ENCODE measurements around the gene TDRD3. TPM values are rescaled to one million over a fixed set of nuclear protein-coding genes. Genes with fewer than 3 reads are reported as not detected.

The TDRD3 gene
- total and polyA plus RNA-seq, 2 experiments from 2014 or later: 13.1 to 13.3 TPM

DNA sequence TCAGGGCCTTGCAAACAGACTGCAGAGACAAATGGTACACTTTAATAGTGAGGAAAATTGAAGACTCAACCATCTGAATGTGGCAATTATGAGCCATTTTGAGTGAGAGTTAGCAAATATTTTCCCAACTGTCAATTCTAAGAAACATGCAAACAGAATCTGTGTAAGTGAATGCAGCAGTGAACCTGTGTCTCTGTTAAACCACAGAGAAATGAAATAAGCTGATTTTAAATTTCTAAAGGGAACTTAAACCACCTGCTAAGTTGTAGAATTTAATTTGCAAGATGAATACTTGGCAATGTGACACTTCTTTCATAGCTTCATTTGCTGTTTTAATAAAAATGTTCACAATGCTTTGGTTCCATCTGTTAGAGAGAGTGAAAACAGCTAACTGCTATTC, 42.0 kb upstream of the TDRD3 start (continued):
- TF ChIP-seq, protein P1, sequence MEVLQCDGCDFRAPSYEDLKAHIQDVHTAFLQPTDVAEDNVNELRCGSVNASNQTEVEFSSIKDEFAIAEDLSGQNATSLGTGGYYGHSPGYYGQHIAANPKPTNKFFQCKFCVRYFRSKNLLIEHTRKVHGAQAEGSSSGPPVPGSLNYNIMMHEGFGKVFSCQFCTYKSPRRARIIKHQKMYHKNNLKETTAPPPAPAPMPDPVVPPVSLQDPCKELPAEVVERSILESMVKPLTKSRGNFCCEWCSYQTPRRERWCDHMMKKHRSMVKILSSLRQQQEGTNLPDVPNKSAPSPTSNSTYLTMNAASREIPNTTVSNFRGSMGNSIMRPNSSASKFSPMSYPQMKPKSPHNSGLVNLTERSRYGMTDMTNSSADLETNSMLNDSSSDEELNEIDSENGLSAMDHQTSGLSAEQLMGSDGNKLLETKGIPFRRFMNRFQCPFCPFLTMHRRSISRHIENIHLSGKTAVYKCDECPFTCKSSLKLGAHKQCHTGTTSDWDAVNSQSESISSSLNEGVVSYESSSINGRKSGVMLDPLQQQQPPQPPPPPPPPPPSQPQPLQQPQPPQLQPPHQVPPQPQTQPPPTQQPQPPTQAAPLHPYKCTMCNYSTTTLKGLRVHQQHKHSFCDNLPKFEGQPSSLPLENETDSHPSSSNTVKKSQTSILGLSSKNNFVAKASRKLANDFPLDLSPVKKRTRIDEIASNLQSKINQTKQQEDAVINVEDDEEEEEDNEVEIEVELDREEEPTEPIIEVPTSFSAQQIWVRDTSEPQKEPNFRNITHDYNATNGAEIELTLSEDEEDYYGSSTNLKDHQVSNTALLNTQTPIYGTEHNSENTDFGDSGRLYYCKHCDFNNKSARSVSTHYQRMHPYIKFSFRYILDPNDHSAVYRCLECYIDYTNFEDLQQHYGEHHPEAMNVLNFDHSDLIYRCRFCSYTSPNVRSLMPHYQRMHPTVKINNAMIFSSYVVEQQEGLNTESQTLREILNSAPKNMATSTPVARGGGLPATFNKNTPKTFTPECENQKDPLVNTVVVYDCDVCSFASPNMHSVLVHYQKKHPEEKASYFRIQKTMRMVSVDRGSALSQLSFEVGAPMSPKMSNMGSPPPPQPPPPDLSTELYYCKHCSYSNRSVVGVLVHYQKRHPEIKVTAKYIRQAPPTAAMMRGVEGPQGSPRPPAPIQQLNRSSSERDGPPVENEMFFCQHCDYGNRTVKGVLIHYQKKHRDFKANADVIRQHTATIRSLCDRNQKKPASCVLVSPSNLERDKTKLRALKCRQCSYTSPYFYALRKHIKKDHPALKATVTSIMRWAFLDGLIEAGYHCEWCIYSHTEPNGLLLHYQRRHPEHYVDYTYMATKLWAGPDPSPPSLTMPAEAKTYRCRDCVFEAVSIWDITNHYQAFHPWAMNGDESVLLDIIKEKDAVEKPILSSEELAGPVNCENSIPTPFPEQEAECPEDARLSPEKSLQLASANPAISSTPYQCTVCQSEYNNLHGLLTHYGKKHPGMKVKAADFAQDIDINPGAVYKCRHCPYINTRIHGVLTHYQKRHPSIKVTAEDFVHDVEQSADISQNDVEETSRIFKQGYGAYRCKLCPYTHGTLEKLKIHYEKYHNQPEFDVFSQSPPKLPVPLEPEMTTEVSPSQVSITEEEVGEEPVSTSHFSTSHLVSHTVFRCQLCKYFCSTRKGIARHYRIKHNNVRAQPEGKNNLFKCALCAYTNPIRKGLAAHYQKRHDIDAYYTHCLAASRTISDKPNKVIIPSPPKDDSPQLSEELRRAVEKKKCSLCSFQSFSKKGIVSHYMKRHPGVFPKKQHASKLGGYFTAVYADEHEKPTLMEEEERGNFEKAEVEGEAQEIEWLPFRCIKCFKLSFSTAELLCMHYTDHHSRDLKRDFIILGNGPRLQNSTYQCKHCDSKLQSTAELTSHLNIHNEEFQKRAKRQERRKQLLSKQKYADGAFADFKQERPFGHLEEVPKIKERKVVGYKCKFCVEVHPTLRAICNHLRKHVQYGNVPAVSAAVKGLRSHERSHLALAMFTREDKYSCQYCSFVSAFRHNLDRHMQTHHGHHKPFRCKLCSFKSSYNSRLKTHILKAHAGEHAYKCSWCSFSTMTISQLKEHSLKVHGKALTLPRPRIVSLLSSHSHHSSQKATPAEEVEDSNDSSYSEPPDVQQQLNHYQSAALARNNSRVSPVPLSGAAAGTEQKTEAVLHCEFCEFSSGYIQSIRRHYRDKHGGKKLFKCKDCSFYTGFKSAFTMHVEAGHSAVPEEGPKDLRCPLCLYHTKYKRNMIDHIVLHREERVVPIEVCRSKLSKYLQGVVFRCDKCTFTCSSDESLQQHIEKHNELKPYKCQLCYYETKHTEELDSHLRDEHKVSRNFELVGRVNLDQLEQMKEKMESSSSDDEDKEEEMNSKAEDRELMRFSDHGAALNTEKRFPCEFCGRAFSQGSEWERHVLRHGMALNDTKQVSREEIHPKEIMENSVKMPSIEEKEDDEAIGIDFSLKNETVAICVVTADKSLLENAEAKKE (CRISPR knock-in tag; IDR thresholded peaks at IDR 0.05): no peak

DNA sequence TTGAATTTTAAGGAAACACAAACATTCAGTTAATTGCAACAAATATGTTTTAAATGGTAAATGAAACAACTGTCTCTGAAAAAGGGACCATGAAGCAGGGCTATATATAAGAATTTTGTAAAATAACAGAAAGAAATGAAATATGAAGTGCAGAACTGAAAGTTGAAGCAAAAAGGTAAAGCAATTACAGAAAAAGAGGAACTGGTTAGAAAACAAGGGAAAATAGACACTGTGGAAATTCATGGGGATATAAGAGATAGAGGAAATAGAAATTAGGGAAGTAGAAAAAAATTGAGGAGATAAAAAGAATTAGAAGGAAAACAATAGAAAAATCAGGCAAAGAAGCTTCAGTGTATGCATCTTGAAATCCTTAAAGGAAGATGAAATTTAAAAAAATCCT, 40.0 kb upstream of the TDRD3 start:
- H2AFZ ChIP-seq: no peak overlapping the region
- H3K27me3 Mint-ChIP-seq (ENCODE audit: insufficient read depth, low read depth, poor library complexity): no peaks in the 10 kb centered on the region
- peaks cover 3% of the 10 kb centered on the region; the same call in 1 of the 3 replicates for H3K4me1 Mint-ChIP-seq
- H3K9me3 Mint-ChIP-seq: no peaks in the 10 kb centered on the region; the same call in 1 of the 3 replicates
- no peak overlapping the region for H3K27ac ChIP-seq (ENCODE audit: low read depth)
- no peaks in the 10 kb centered on the region for H3F3A ChIP-seq (replicated peaks; ENCODE audit: low read depth)
- ATAC-seq (no peak), DNase-seq (ENCODE audit: low spot score) (no peak)
- no peaks in the 10 kb centered on the region for H3K79me2 ChIP-seq (replicated peaks; ENCODE audit: insufficient read depth)
- no peaks in the 10 kb centered on the region for H3K36me3 Mint-ChIP-seq (ENCODE audit: low read depth)
- H3K4me3 Mint-ChIP-seq: no peak overlapping the region
- no peak overlapping the region for H3K4me2 ChIP-seq
- no peaks in the 10 kb centered on the region for H3K4me1 ChIP-seq (ENCODE audit: insufficient read depth)
- no peak overlapping the region for H3K27ac Mint-ChIP-seq
- H3K4me3 ChIP-seq: no peak overlapping the region
- H3K9me2 ChIP-seq (ENCODE audit: insufficient read depth): no peaks in the 10 kb centered on the region
- H3K36me3 ChIP-seq (ENCODE audit: insufficient read depth): no peaks in the 10 kb centered on the region
- no peaks in the 10 kb centered on the region for H4K20me1 ChIP-seq (replicated peaks; ENCODE audit: insufficient read depth)
- H3K27me3 ChIP-seq (ENCODE audit: insufficient read depth): no peaks in the 10 kb centered on the region
- TF ChIP-seq, protein P2, sequence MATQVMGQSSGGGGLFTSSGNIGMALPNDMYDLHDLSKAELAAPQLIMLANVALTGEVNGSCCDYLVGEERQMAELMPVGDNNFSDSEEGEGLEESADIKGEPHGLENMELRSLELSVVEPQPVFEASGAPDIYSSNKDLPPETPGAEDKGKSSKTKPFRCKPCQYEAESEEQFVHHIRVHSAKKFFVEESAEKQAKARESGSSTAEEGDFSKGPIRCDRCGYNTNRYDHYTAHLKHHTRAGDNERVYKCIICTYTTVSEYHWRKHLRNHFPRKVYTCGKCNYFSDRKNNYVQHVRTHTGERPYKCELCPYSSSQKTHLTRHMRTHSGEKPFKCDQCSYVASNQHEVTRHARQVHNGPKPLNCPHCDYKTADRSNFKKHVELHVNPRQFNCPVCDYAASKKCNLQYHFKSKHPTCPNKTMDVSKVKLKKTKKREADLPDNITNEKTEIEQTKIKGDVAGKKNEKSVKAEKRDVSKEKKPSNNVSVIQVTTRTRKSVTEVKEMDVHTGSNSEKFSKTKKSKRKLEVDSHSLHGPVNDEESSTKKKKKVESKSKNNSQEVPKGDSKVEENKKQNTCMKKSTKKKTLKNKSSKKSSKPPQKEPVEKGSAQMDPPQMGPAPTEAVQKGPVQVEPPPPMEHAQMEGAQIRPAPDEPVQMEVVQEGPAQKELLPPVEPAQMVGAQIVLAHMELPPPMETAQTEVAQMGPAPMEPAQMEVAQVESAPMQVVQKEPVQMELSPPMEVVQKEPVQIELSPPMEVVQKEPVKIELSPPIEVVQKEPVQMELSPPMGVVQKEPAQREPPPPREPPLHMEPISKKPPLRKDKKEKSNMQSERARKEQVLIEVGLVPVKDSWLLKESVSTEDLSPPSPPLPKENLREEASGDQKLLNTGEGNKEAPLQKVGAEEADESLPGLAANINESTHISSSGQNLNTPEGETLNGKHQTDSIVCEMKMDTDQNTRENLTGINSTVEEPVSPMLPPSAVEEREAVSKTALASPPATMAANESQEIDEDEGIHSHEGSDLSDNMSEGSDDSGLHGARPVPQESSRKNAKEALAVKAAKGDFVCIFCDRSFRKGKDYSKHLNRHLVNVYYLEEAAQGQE (IDR thresholded peaks at IDR 0.05; ENCODE audit: unreplicated experiment): no peak
- TF ChIP-seq STAT1 (IDR thresholded peaks at IDR 0.05; ENCODE audit: unreplicated experiment) (no peak), NANOG (IDR thresholded peaks at IDR 0.05; ENCODE audit: borderline replicate concordance) (no peak), CREB1 (CRISPR knock-in tag; IDR thresholded peaks at IDR 0.05; ENCODE audit: low read depth) (no peak), JUNB (IDR thresholded peaks at IDR 0.05; ENCODE audit: unreplicated experiment) (no peak), EZH2 (IDR thresholded peaks at IDR 0.05; ENCODE audit: low read depth, unreplicated experiment) (no peak), ZNF114 (CRISPR knock-in tag; IDR thresholded peaks at IDR 0.05) (no peak)
- TF ChIP-seq, protein P3, sequence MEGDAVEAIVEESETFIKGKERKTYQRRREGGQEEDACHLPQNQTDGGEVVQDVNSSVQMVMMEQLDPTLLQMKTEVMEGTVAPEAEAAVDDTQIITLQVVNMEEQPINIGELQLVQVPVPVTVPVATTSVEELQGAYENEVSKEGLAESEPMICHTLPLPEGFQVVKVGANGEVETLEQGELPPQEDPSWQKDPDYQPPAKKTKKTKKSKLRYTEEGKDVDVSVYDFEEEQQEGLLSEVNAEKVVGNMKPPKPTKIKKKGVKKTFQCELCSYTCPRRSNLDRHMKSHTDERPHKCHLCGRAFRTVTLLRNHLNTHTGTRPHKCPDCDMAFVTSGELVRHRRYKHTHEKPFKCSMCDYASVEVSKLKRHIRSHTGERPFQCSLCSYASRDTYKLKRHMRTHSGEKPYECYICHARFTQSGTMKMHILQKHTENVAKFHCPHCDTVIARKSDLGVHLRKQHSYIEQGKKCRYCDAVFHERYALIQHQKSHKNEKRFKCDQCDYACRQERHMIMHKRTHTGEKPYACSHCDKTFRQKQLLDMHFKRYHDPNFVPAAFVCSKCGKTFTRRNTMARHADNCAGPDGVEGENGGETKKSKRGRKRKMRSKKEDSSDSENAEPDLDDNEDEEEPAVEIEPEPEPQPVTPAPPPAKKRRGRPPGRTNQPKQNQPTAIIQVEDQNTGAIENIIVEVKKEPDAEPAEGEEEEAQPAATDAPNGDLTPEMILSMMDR (conservative IDR thresholded peaks at IDR 0.05; ENCODE audit: low read depth in 2 of 2): no peak
- TF ChIP-seq, protein P4, sequence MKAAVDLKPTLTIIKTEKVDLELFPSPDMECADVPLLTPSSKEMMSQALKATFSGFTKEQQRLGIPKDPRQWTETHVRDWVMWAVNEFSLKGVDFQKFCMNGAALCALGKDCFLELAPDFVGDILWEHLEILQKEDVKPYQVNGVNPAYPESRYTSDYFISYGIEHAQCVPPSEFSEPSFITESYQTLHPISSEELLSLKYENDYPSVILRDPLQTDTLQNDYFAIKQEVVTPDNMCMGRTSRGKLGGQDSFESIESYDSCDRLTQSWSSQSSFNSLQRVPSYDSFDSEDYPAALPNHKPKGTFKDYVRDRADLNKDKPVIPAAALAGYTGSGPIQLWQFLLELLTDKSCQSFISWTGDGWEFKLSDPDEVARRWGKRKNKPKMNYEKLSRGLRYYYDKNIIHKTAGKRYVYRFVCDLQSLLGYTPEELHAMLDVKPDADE (IDR thresholded peaks at IDR 0.05): no peak

All from GM23338 (cell line).